RKO (cell line): ENCODE measurements around the gene UBE2QL1.

Source experiments
- DNase-seq: peaks from one replicate; pipeline ENCODE4 v3.0.0-alpha.2; 2016; ENCODE audit warnings: low spot score

Gene UBE2QL1

DNA sequence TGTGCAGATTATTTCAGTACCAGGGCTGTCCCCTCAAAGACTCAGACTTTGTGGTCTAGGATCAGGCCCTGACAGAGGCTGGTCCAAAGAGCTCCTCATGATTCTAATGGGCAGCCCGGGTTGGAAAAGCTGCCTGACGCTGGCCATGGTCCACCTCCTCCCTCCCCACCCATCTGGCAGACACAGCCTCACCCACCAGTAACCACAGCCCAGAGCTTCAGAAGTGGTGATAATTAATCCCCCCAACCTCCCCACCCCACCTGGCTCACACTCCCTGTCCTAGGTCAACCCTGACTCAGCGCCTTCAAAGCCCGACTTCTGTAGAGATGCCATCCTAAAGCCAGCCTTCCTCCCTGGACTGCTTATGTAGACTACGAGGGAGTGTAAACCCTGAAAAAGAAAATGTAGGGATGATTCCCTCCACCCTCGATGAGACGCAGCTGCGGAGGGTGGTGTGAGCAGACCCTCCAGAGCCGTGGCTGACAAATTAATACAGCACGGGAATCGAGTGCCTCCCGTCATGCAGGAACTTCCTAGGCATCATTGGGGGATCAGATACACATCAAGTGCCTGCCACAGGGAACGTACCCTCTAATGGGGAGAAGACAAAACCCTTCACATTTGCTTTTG, 7.0 kb downstream of the UBE2QL1 start:
- DNase-seq: no peak

DNA sequence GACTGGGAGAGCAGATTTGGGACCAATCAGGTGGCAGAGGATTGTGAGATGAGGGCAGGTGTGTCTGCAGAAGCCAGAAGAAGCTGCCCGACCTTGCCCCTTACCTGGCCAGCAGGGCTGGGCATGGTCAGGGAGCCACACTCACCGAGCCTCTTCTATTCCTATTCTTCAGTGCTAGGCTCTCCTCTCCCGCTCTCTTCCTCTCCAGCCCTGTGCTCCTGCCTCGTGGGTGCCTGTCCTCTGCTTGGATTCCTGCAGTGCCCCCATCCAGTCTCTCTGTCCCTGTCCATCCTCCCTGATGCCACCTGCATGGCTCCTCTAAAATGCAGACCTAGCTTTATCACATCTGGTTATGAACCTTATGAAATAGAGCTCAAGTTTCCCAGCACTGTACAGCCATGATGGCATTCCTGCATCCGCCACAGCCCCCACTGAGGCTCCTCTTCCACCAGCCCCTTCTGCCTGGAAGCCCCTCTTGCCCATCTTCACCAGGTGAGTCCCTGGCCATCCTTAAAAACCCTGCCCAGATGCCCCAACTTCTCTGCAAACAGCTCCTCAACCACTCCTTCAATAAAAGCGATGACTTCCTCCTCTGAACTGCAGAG, 8.2 kb downstream of the UBE2QL1 start:
- no peak for DNase-seq

DNA sequence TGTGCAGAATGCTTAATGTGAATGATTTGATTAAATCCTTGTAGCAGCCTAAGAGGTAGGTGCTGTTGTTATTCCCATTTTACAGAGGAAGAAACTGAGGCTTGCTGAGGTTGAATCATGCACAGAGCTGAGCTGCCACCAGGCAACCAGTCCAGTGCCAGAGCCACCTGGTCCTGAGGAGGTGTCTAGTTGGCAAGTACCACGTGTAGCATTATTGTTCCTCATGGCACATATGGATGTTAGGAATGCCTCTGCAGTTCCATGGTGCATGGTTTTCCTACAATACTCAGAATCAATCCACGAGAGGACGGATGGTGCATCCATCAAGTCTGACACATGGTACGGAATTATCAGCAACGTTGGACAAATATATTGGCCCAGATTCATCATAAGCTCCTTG, 8.9 kb downstream of the UBE2QL1 start:
- no peak for DNase-seq

DNA sequence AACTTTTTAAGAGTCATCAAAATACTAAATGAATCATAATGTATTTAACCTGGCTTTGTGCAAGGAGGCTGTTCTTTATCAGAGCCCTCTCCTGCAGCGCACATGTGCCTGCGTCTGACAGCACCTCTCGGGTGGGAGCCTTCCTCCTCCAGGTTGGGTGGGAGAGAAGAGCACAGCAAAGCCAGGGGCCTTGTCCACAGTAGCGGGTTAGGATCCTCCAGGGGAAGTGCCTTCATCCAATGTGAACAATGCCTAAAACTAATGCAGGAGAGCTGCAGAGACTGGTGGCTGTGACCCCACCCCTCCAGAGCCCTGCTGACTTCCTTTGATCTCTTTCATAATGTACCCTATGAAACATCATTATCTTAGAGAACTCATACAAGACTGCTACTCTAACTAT, 10.2 kb downstream of the UBE2QL1 start:
- no peak for DNase-seq

DNA sequence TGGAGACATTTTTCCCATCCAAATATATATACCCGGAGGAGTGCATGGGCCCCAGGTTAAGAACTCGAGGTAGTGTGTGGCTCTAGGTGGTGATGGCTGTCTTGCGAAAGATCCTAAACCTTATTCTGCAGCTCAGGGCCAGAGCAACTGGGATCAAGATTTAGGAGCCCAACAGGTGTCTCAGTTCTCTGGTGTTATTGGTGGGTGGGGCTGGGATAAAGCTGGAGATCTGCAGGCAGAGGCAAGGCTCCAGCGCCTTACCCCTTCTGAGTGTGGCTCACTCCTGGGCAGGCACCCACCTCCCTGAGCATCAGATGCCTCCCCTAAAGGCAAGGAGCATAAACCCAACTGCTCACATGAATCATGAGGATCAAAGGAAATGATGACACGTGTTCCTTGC, 11.2 kb downstream of the UBE2QL1 start:
- DNase-seq: no peak

DNA sequence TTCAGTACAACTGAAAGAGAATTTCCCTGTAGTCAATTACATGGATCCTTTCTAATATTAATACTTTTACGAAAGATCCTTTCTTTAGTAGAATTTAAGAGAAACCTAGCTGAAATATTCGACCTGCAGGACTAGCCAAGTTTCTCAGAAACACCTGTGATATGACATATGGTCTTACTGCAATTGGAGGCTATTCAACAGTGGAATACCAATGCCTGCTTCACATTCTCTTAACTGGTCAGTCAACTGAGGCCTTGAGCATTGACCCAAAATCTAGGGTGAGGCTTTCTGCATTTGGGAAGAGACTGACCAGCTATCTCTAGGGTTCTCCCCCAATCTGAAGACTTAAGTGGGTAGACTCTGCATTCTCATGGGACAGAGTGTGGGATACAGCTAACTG, 12.3 kb downstream of the UBE2QL1 start:
- DNase-seq: no peak

DNA sequence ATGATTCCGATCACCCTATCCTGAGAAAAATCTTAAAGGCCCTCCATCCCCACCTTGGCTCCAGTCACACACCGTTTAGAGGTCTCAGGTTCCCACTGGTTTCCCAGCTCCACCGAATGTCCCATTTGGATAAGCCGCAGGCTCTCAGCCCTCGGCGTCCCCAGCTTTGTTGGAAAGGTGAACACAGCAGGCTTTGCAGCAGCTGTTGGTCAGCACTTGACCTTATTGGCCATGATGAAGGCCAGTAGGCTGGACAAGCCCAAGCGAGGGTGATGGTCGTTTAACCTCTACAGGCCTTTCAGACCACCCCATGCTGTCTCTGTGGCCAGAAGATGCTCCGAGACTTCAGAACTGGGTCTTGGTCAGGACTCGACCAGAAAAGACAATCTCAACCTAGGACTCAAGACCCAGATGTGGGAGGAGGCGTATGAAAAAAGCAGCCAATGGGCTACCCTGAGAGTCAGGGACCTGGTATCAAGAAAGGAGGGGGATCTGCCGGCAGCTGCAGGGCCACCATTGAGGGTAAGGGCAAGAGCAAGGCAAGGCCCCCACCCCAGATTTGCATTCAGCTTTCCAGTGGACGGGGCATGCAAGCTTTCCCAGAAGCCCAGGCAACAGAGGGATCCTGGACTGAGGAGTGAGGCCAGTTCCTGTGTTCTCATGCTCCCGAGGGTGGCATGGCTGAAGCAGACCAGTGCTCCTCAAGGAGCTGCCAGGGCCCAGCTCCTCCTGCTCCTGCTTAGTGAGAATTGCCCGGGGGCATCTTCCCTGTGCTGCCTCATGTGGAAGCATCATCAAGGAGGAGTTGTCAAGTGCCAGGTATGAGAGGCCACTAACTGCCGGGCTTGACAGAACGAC, 13.4 kb downstream of the UBE2QL1 start:
- DNase-seq: no peak

DNA sequence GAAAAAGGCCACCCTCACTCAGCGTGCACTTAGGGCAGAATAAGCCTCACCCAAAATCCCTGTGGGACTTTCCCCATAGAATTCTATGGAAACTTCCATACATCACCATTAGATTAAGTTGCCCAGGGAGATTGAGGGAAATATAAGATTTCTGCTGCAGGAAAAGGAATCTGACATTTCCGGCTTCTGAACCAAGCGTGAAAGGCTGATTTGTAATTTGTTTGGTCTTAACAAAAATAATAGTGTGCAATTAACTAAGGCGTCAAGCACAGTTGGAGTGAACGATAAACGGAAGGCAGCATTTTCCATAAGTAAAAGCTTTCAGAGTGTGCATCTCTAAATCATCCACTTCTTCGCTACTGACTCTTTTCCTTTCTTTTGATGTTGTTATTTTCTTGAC, 14.0 kb downstream of the UBE2QL1 start:
- DNase-seq: no peak

DNA sequence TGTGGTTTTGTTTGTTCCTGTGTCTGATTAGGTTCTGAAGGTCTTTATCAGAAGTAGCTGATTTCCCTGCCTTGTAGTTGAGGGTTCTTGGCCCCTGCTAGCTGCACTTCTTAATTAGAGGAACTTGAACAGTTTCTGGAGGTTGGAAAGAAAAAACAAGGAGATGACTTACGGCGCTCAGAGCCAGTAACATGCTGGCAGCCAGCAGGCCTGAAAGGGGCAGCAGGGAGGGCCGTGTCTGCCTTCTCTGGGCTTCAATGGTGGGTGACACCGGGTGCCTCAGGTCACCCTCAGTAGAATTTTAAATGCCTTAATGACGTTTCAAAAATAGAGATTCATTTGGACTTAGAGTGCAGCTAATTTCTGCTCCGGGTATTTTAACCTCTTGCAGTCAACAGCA, 15.8 kb downstream of the UBE2QL1 start:
- DNase-seq: no peak

DNA sequence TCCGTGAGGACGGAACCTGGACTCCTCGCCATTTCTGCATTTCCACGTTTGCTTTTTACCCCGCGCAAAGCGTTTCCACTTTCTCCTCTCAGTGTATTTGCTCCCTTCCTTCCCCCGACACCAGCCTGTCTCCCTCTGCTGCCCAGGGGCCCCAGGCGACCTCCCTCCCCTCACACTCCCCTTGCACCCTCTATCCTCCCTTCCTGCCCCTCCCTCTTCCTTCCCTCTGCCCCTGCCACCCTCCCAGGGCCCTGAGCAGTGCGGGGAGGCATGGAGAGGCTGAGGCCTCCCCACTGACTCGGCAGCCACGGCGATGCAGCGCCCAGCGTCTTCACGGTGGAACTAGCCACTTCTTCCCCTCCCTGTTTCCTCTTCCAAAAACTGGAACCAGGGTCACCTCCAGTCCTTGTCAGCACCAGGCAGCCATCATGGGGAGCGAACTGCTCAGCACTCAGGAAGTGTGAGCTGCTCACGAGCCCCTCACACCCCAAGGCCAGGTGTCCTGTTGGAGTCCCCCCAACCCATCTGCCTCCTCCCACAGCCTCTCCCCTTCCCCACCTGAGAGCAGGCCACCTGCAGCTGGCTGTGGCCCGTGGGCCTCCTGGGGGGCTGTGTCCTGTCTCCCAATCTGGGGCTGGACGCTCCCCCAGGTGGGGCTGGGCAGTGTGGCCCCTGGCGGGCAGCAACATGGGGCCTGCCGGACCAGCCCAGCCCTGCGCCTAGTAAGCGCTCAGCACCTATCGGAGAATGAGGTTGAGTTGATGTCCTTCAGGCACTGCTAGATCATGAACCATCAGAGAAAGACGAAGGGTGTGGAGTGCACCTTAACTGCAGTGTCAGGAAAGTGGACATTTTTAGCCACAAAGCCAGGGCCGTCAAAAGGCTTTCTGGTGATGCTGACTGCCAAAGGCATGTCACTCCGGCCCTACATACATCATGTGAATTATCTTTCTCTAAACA, 17.5 kb downstream of the UBE2QL1 start:
- no peak for DNase-seq

DNA sequence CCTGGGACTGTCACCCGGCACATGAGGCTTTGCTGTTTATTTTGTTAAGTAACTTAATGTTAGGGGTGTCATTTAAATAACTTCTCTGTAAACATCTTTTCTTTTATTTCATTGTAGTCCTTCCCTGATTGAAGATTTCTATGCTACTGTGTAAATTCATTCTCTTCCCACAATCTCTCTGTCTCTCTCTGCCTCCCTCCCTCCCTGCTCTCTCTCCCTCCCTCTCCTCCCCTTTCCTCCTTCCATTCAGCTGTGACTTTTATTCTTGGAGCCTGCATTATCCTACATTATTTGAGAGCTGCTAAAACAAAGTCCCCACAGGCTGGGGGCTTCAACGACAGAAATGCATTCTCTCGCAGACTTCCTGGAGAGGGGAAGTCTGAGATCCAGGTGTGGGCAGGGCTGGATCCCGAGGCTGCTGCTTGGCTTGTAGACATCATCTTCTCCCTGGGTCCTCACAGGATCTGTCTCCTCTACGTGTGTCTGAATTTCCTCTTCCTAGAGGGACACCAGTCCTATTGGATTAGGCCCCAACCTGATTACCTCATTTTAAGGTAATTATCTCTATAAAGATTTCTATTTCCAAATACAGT, 18.4 kb downstream of the UBE2QL1 start:
- no peak for DNase-seq

DNA sequence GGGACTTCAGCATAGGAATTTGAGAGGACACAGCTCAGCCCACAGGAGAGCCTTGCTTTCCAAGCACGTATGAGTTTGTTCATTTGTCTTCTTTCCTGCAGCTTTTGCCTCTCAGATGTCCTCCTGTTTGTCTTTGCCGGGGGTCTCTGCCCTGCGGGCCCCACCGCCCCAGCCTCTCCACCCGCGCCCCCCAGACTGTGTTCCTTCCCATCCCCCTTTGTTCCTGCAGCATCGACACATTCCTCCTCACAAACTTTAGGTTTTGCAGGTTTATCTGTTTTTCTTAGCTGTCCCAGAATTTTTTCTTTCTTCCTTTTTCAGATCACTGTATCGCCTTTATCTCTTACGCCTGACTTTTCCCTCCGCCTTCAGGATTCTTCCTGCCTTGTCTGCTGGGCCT, 18.9 kb downstream of the UBE2QL1 start:
- DNase-seq: no peak

DNA sequence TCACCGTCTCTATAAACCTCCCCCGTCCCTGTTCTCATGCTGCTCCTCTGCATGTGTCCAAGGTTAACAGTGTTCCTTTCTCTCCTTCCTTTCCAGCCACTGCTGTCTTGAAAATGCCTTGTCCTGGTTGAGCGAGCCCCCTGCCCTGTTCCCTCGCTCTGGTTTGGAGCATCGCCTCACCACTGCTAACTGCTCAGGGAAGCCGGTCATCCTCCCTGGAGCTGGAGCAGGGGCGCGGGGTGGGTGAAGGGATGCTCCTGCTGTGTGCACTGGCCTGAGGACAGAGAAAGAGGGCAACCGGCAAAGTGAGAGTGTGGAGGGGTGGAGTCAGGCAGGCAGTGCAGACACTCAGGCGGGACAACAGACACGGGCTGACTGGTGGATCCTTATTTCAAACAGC, 19.4 kb downstream of the UBE2QL1 start:
- no peak for DNase-seq

DNA sequence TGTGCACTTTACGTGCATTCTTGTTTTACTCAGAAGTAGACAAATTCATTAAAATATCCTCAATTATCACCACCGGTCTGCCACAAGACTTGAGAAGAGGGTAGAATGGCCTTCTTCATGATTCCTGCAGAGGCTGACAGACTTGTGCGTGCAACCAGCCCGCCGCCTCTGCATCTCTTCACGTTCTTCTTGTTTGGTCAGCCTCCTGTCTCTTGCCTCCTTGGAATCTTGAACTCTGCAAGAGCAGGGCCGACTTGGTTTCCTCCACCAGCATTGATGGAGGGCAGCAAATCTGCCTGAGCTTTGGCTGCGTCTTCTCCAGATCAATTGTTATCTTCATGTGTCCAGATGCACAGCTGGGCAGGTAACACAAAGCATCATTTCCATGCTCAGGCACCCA, 20.2 kb downstream of the UBE2QL1 start:
- DNase-seq: no peak

DNA sequence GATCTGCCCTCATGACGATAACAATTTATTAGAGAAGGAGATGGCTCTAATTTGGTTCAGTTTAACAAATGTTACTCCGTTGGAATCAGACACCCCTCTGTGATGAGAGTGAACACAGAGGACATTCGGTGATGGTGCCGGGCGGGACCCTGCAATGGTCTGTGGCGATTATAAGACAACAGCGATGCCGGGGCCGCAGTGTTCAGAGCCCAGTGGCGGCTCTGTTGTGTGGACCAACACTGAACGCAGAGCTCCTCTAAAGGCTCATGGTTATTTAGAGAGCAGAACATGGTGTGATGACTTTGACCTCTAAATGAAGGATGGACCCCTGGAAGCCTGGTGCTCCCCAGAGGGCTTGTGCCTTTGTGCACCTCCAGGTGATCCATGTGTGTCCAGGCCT, 21.2 kb downstream of the UBE2QL1 start:
- DNase-seq: no peak

DNA sequence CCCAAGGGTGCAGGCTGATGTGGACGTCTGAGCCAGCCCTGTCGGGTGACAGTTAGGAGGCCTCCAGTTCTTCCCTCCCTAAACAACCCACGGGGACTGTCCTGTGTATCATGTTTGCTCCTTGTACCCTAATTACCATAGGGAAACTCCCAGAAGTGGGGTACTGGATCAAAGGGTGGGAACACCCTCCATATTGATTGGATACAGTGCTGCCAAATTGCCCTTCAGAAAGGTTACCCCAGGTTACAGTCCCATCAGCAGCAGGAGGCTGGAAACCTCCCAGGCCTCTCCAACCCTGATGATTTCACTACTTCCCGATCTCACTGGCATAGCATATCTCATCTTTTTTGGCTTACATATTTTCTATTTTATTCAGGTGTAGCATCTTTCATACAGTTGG, 22.0 kb downstream of the UBE2QL1 start:
- DNase-seq: no peak

DNA sequence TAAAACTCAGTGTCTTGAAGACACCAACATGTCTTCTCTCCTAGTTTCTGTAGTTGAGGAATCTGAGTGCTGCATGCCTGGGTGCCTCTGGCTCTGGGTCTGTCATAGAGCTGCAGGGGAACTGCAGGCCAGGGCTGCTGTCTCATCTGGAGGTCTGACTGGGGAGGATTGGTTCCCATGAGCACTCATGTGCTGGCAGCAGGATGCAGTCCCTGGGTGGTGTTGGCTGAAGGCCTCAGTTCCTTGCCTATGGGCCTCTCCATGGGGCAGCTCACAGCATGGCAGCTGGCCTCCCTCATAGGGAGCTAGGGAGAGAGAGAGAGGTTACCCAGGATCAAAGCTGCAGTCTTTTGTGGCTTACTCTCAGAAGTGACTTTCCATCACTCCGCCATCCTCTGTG, 22.6 kb downstream of the UBE2QL1 start:
- DNase-seq: no peak

DNA sequence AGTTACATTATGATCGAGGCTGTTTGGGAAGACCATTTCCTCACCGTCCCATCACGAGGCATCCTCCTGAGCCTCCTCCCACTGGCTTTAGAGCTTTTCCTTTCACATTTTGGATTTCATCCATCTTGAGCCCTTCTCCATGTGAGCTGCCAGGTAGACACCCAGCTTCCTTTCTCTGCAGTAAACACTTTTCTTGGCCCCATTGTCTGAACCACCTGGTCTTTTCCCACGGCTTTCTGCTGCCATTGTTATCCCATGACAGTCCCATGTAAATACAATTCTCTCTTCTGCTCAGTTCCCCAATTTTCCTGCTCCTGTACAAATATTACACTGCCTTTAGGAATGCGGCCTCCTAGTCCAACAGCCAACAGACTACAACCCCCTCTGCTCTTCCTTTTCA, 24.1 kb downstream of the UBE2QL1 start:
- DNase-seq: no peak

DNA sequence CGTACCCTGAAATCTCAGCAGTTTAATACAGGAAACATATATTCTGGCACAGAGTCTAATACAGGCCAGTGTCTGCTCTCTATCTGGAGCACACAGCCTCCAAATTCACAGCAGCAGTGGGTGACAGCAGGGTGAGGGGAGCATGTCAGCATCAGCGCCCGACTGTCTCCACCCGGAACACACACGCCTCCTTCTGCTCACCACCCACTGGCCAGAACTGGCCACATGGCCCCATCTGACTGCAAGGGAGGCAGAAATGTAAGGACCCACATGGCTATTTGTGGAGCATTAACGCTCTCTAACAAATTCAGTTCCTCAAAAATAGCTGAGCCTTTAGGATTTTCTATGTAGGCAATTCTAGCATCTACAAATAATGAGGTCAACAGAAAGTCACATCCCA, 24.6 kb downstream of the UBE2QL1 start:
- DNase-seq: no peak

DNA sequence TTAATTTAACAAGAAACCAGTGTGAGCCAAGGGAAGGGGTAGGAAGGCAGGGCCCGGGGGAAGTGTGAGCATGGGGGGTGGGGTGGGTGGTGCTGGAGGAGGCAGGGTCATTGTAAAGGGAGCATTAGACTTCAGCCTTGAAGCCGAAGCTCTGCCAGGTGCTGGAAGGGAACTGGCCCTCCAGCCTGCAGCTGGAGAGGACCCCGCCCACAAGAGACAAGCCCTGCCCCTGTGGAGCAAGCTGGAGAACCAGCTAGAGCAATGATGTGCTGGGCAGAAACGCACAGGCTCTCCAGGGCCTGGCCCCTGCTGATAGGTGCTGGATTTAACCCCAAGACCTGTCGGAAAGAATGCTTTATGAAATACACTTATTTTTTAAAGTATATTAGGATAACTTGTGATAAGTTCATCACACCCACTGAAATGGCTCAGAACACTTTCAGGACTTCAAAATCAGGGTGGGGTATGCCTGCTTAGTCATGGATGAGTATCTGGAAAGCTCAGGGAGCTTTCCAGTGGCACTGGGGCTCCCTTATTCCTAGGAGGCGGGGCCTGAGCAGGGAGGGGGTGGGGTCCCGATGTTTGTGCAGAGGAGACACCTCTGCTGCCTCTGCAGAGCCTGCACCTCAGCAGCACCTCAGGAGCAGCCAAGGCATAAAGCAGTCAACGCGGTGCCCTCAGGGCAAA, 27.1 kb downstream of the UBE2QL1 start:
- DNase-seq: no peak

DNA sequence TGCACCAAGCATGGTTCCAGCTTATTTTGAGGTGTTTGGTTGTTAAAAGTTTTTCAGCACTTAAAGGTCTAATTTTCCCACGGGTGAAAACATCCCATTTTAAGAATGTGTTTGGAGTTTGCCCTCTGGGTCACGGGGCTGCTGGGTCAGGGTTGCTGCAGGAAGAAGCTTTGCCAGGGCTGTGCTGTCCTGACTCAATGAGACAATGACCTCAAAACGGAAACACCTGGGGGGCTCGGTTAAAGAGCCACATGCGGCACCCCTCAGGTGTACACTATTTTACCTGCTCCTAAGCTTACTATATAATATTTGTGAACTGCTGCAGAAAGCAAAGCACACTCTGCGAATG, 27.6 kb downstream of the UBE2QL1 start:
- DNase-seq: no peak
